Lung (tissue), 12 donors: ENCODE results near the gene TBC1D30. TPM values are rescaled to one million over a fixed set of nuclear protein-coding genes. Genes with fewer than 3 reads are reported as not detected.

Source experiments
- ATAC-seq: fragments of 200-7000 bp; cut with Tn5 transposase; one replicate; pipeline ENCODE4 v1.9.1; 2020; ENCODE audit warnings: moderate number of reproducible peaks; ENCODE audit not compliant: insufficient read depth, low FRiP score
- DNase-seq, 3 donors: peaks; one replicate each; pipeline ENCODE4 v3.0.0-alpha.2; 2013 to 2017
- H3K27ac ChIP-seq, 2 donors: one replicate each; pipeline ENCODE4 v1.5.1; 2013; ENCODE audit warnings: mild to moderate bottlenecking in 2 of 2, moderate library complexity in 2 of 2, control low read depth in 1 of 2, inconsistent platforms in 1 of 2, low read depth in 1 of 2, low read length in 1 of 2
- H3K27me3 ChIP-seq, 3 donors: one replicate each; pipeline ENCODE4 v1.5.1; 2013; ENCODE audit warnings: low read length in 2 of 3; ENCODE audit not compliant: control insufficient read depth in 3 of 3, insufficient read depth in 3 of 3
- H3K36me3 ChIP-seq, 4 donors: one replicate each; pipeline ENCODE4 v1.5.1; 2013; ENCODE audit warnings: low read length in 4 of 4, mild to moderate bottlenecking in 1 of 4, moderate library complexity in 1 of 4; ENCODE audit not compliant: control insufficient read depth in 4 of 4, insufficient read depth in 4 of 4
- H3K4me1 ChIP-seq, 5 donors: one replicate each; pipeline ENCODE4 v1.5.1; 2013; ENCODE audit warnings: low read length in 5 of 5, mild to moderate bottlenecking in 2 of 5, moderate library complexity in 1 of 5; ENCODE audit not compliant: control insufficient read depth in 5 of 5, insufficient read depth in 5 of 5
- H3K4me3 ChIP-seq: one replicate; pipeline ENCODE4 v1.5.1; 2013; ENCODE audit warnings: mild to moderate bottlenecking, control low read depth, moderate library complexity
- H3K9ac ChIP-seq, 2 donors: one replicate each; pipeline ENCODE4 v1.5.1; 2013; ENCODE audit warnings: low read length in 2 of 2, control low read depth in 1 of 2; ENCODE audit not compliant: insufficient read depth in 1 of 2
- H3K9me3 ChIP-seq, 4 donors: one replicate each; pipeline ENCODE4 v1.5.1; 2013; ENCODE audit warnings: low read length in 3 of 4, mild to moderate bottlenecking in 1 of 4, moderate library complexity in 1 of 4; ENCODE audit not compliant: control insufficient read depth in 4 of 4, insufficient read depth in 3 of 4
- WGBS, 2 donors: extraction: QIAGEN DNeasy Blood & Tissue Kit; methylation state at CpG; one replicate each; pipeline ENCODE4 v1.1.7; 2013; 5-methylcytosine and 5-hydroxymethylcytosine counted together
- polyA plus RNA-seq, 2 donors: library from polyadenylated mRNA; stranded (reverse); fragments of 200-250 nt; gene quantifications; one replicate each; pipeline ENCODE4 v1.2.1, GENCODE V29; 2013
- total RNA-seq, 2 donors: library from RNA; depleted of rRNA in 1 of 2; stranded (reverse); fragments of >200 nt in 1 of 2; gene quantifications; one replicate each; pipeline ENCODE4 v1.2.1, GENCODE V29; 2014 to 2021
- TF ChIP-seq, protein P1 (sequence below): IDR thresholded peaks from 2 replicates; pipeline ENCODE4 v1.5.1; 2012; ENCODE audit warnings: mild to moderate bottlenecking; ENCODE audit errors: control extremely low read depth, extremely low read depth
- donor health status: control.
- donor health status: control.
- donor health status: Bipolar disorder and iron deficiency.
- donor health status: healthy.
- donor health status: DM: yes; HTN: yes; CAD: no.

Gene TBC1D30
- total and polyA plus RNA-seq, 4 donors: 3.3 to 15.7 (median 10.2) TPM

DNA sequence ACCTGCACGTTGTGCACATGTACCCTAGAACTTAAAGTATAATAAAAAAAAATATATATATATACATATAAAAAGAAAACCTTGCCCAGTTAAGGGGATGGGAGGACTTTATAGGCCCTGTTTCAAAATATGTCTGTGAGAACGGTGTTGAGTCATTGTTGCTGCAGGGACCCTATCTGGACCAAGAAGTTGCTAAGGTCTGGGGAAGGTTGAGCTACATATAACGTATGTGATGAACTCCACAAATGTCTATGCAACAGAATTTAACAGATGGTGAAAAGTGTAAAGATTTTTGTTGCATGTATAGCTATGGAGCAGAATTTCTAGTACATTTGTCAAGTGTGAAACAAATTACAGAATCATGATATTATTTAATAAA, 59.7 kb downstream of the TBC1D30 start:
- Histone ChIP-seq H3K9ac (no peak overlapping the region), H3K4me3 (no peak overlapping the region), H3K27ac (no peak overlapping the region), H3K4me1 (no peaks in the 10 kb centered on the region), H3K27me3 (no peaks in the 10 kb centered on the region), H3K36me3 (no peaks in the 10 kb centered on the region), H3K9me3 (peaks cover 0 to 5% (median 0%) of the 10 kb centered on the region in 4 donors)
- DNase-seq (no peak), ATAC-seq (no peak)
- 91 to 93% methylated on average over 2 to 3 of the region's 3 CpGs for WGBS, 2 donors
- TF ChIP-seq, protein P1, sequence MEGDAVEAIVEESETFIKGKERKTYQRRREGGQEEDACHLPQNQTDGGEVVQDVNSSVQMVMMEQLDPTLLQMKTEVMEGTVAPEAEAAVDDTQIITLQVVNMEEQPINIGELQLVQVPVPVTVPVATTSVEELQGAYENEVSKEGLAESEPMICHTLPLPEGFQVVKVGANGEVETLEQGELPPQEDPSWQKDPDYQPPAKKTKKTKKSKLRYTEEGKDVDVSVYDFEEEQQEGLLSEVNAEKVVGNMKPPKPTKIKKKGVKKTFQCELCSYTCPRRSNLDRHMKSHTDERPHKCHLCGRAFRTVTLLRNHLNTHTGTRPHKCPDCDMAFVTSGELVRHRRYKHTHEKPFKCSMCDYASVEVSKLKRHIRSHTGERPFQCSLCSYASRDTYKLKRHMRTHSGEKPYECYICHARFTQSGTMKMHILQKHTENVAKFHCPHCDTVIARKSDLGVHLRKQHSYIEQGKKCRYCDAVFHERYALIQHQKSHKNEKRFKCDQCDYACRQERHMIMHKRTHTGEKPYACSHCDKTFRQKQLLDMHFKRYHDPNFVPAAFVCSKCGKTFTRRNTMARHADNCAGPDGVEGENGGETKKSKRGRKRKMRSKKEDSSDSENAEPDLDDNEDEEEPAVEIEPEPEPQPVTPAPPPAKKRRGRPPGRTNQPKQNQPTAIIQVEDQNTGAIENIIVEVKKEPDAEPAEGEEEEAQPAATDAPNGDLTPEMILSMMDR: no peak

DNA sequence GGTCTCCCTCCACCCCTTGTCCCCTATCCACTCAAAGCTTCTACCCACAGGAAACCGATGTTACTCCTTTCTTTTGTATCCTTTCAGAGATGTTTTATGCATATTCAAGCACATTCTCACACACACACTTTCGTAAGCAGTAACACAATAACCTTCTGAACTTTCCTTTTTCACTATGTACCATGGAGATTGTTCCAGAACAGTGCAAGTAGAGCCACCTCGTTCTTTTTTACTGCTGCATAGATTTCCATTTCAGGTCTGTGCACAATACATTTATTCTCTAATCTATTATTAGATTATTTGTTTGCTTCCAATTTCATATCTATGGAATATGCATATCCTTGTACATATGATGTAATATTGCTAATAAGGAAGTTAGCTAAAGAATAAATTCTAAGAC, 60.3 kb downstream of the TBC1D30 start:
- no peak for ATAC-seq
- Histone ChIP-seq H3K4me1 (no peaks in the 10 kb centered on the region), H3K36me3 (no peaks in the 10 kb centered on the region), H3K9me3 (peaks cover 0 to 5% (median 0%) of the 10 kb centered on the region in 4 donors), H3K27ac (no peak overlapping the region), H3K27me3 (no peaks in the 10 kb centered on the region), H3K9ac (no peak overlapping the region), H3K4me3 (no peak overlapping the region)
- no peak for DNase-seq
- 88 to 94% methylated on average over 3 of the region's 3 CpGs for WGBS, 2 donors
- TF ChIP-seq, protein P1: no peak

GRCh38 chr12:64889434-64890216, 65.2 kb downstream of the TBC1D30 start:
- H3K4me3 ChIP-seq: no peak overlapping the region
- 64 to 68% methylated on average over 11 of the region's 11 CpGs for WGBS, 2 donors
- no peak overlapping the region for H3K27ac ChIP-seq
- H3K9me3 ChIP-seq: no peaks in the 10 kb centered on the region
- peaks cover 0 to 2% (median 0%) of the 10 kb centered on the region in 5 donors for H3K4me1 ChIP-seq
- ATAC-seq: no peak
- no peak for DNase-seq
- H3K9ac ChIP-seq: no peak overlapping the region
- TF ChIP-seq, protein P1: no peak
- no peaks in the 10 kb centered on the region for H3K36me3 ChIP-seq
- H3K27me3 ChIP-seq: peaks cover 0 to 5% (median 0%) of the 10 kb centered on the region in 3 donors
